Activated CD8-positive, alpha-beta T cell treated with anti-CD3 and anti-CD28 coated beads for 36 hours (primary cell): ENCODE measurements around the gene PLOD3. TPM values are rescaled to one million over a fixed set of nuclear protein-coding genes. Genes with fewer than 3 reads are reported as not detected.

Experiments
- ATAC-seq: fragments of 200-7000 bp; cut with Tn5 transposase; one replicate; pipeline ENCODE4 v1.10.0; 2021; ENCODE audit warnings: mild to moderate bottlenecking, moderate library complexity
- CTCF ChIA-PET: fragments of 350-600 bp; sonication (Branson Sonifier 250); formaldehyde crosslinking; loops from one replicate; lab custom pipeline; 2021; ENCODE audit warnings: antibody characterized with exemption; lab: Charles Lee
- POLR2A ChIA-PET: fragments of 350-600 bp; sonication (Branson Sonifier 250); formaldehyde crosslinking; loops from one replicate; lab custom pipeline; 2021; ENCODE audit warnings: antibody characterized with exemption; lab: Charles Lee
- DNase-seq: peaks from one replicate; pipeline ENCODE4 v3.0.0-alpha.2; 2020
- H3K27ac Mint-ChIP-seq: one replicate; pipeline ENCODE4 v1.8.0; 2021; ENCODE audit warnings: mild to moderate bottlenecking, mixed read lengths
- H3K27me3 Mint-ChIP-seq: one replicate; pipeline ENCODE4 v1.8.0; 2021; ENCODE audit warnings: mixed read lengths
- H3K36me3 Mint-ChIP-seq: one replicate; pipeline ENCODE4 v1.8.0; 2021; ENCODE audit warnings: low read depth, mixed read lengths
- H3K4me1 Mint-ChIP-seq: one replicate; pipeline ENCODE4 v1.8.0; 2021; ENCODE audit warnings: low read depth, mixed read lengths
- H3K4me3 Mint-ChIP-seq: one replicate; pipeline ENCODE4 v1.8.0; 2021; ENCODE audit warnings: mild to moderate bottlenecking, moderate library complexity, mixed read lengths
- H3K9me3 Mint-ChIP-seq: one replicate; pipeline ENCODE4 v1.8.0; 2021; ENCODE audit warnings: mixed read lengths
- intact Hi-C: fragments of 100-400 bp; cut with micrococcal nuclease; formaldehyde crosslinking; loops from one replicate; pipeline ENCODE4 v1.10.0; 2022
- total RNA-seq, 2 experiments: library from RNA; stranded (reverse); gene quantifications; one replicate each; pipeline ENCODE4 v1.2.3, GENCODE V29; 2021
- TF ChIP-seq, protein P1 (sequence below): fragments of 200-600 bp; IDR thresholded peaks from one replicate; pipeline ENCODE4 v1.8.0; 2022; ENCODE audit warnings: antibody characterized with exemption, mild to moderate bottlenecking

PLOD3 gene
- total RNA-seq, 2 experiments from 2014 or later: 20.4 to 24.4 TPM

DNA sequence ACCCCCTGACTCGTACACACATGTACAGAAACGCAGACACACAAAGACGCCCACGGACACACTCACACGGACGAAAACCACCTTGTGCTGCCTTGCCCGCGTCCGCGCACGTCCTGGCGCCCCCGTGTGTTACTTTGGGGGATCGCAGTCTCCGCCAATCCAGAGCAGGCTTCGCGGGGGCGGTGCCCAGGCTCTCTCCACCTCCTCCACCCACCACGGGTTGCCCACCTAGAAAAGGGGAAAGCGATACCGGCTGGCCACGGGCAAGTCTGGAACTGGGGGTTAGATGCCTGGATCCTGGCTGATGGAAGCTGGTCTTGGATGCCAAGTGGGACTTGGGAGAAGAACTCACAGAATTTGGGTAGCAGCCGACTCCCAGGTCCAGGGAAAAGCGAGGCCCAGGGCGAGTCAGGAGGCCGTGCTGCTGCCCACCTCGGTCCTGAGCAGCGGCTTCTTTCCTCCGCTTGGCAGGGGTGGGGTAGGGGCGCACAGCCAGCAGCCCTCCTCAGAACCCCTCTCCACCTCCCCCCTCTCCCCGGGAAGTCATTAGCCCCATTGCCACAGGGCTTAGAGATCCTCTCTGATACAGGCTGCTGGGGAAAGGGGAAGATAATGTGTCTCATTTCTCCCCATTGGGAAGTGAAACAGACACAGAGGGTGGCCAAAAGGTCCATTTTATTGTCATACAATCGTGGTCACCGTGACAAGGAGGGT is 47.4 kb downstream of the PLOD3 start:
- intact Hi-C loops: no loop called here
- TF ChIP-seq, protein P1, sequence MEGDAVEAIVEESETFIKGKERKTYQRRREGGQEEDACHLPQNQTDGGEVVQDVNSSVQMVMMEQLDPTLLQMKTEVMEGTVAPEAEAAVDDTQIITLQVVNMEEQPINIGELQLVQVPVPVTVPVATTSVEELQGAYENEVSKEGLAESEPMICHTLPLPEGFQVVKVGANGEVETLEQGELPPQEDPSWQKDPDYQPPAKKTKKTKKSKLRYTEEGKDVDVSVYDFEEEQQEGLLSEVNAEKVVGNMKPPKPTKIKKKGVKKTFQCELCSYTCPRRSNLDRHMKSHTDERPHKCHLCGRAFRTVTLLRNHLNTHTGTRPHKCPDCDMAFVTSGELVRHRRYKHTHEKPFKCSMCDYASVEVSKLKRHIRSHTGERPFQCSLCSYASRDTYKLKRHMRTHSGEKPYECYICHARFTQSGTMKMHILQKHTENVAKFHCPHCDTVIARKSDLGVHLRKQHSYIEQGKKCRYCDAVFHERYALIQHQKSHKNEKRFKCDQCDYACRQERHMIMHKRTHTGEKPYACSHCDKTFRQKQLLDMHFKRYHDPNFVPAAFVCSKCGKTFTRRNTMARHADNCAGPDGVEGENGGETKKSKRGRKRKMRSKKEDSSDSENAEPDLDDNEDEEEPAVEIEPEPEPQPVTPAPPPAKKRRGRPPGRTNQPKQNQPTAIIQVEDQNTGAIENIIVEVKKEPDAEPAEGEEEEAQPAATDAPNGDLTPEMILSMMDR: peak; percentile 96

GRCh38 chr7:101169110-101169837 is 48.1 kb downstream of the PLOD3 start:
- no peak overlapping the region for H3K27ac Mint-ChIP-seq
- TF ChIP-seq, protein P1: no peak
- ChIA-PET POLR2A (no interaction called here), CTCF (interaction anchor here (1.0 to 3.0 kb wide), 5 partner anchors 13 to 43 kb away, joined by 4 to 30 read pairs (median 5); partner anchors contain the start of gene SERPINE1)
- H3K27me3 Mint-ChIP-seq: peaks cover 77% of the 10 kb centered on the region
- no peaks in the 10 kb centered on the region for H3K36me3 Mint-ChIP-seq
- intact Hi-C loops: no loop called here
- DNase-seq (no peak), ATAC-seq (no peak)
- peaks cover 79% of the 10 kb centered on the region for H3K4me1 Mint-ChIP-seq
- no peaks in the 10 kb centered on the region for H3K9me3 Mint-ChIP-seq
- peak overlapping the region; percentile 42 for H3K4me3 Mint-ChIP-seq

More for the DNA sequence above, 47.4 kb downstream of the PLOD3 start:
- DNase-seq: peak; percentile 88
- peaks cover 74% of the 10 kb centered on the region for H3K4me1 Mint-ChIP-seq
- POLR2A ChIA-PET: interaction anchor here (1.2 to 1.4 kb wide), 2 partner anchors 13 to 249 kb away, joined by 3 to 5 read pairs; no protein-coding TSS in a partner anchor
- CTCF ChIA-PET: interaction anchor here (1.2 to 3.0 kb wide), 8 partner anchors 12 to 47 kb away, joined by 3 to 30 read pairs (median 9); partner anchors contain the start of gene PLOD3
- H3K27ac Mint-ChIP-seq: no peak overlapping the region
- H3K36me3 Mint-ChIP-seq: no peaks in the 10 kb centered on the region
- H3K27me3 Mint-ChIP-seq: peaks cover 79% of the 10 kb centered on the region
- H3K9me3 Mint-ChIP-seq: no peaks in the 10 kb centered on the region
- peak; percentile 50 for ATAC-seq
- peak overlapping the region; percentile 42 for H3K4me3 Mint-ChIP-seq

DNA sequence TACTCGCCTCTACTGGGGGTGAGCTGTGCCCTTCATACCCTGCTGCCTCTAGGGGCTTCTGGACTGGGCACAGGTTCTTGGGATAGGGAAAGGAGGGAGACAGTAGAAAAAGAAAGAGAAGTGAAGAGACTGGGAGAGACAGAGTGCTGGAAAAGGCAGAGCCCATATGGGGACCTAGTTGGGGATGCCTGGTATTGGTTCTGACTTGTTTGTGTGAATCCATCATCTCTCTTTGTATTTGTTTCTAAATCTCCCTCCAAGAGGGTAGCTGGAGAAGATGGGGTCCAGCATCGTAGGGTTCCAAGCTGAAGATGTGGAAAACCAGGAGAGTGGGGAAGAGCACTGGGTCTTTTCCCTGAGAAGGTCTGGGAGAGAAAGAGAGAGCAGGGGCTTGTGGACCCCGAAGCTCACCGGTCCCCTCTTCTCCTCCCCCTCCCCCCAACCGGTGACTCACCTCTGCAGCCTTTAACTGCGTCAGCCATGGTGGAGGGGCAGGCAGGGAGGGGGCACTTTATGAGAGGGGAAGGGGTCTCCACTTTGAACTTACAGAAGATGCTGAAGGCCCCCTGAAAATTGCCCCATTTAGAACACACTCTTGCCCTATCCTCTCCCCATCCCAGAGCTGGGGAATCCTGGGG is 48.9 kb downstream of the PLOD3 start:
- Mint-ChIP-seq H3K4me1 (peaks cover 74% of the 10 kb centered on the region), H3K27ac (no peak overlapping the region), H3K27me3 (peaks cover 72% of the 10 kb centered on the region), H3K36me3 (no peaks in the 10 kb centered on the region), H3K9me3 (no peaks in the 10 kb centered on the region), H3K4me3 (no peak overlapping the region)
- ATAC-seq (no peak), DNase-seq (peak; percentile 58)
- intact Hi-C loops: no loop called here
- CTCF ChIA-PET: interaction anchor here (1.0 to 1.8 kb wide), 3 partner anchors 24 to 42 kb away, joined by 3 to 12 read pairs (median 4); partner anchors contain the start of gene SERPINE1
- POLR2A ChIA-PET: interaction anchor here (1.2 kb wide), 1 partner anchor 9 kb away, joined by 4 read pairs; no protein-coding TSS in a partner anchor
- TF ChIP-seq, protein P1: no peak

DNA sequence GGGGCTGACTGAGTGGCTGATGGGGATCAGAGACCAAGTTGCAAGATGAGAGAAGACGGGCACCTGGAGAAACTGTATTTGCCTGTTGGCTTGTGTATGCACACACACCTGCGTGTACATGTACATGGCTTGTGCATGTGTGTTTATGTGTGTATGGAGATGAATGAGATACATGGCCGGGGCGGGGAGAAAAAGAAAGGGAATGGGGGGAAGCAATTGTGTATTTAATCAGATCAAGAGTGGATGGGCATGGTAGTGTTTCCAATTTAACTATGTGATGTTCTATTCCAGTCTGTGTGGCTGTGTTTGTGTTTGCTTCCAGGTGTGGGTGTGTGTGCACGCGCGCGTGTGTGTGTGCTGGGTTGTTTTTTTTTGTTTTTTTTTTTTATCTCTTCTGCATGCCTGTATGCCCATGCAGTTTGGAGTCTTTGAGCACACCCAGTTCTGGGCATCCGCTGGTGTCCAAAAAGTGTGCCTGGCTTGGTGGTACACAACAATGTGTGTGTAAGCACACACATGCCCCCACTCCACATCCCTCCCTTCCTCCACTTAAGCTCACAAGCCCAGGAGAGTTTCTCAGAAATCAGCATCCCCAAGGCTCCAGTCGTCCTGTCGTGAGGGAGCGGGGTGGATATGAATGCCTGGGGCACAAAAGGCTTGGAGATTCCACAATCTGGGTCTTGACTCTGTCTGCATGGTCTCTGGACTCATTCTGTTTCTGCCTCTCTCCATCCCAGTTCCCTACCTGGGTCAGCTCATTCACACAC is 49.6 kb downstream of the PLOD3 start:
- POLR2A ChIA-PET: interaction anchor here (1.2 kb wide), 1 partner anchor 10 kb away, joined by 4 read pairs; no protein-coding TSS in a partner anchor
- TF ChIP-seq, protein P1: no peak
- H3K36me3 Mint-ChIP-seq: no peaks in the 10 kb centered on the region
- H3K9me3 Mint-ChIP-seq: no peaks in the 10 kb centered on the region
- intact Hi-C loops: no loop called here
- no peak overlapping the region for H3K4me3 Mint-ChIP-seq
- ATAC-seq (no peak), DNase-seq (no peak)
- H3K27me3 Mint-ChIP-seq: peaks cover 73% of the 10 kb centered on the region
- CTCF ChIA-PET: interaction anchor here (1.0 to 1.8 kb wide), 3 partner anchors 24 to 42 kb away, joined by 3 to 12 read pairs (median 4); partner anchors contain the start of gene SERPINE1
- H3K4me1 Mint-ChIP-seq: peaks cover 70% of the 10 kb centered on the region
- no peak overlapping the region for H3K27ac Mint-ChIP-seq
